Muscle layer of colon (tissue), 2 donors: ENCODE results near the gene SPINK8.

Experiments
- H3K27ac ChIP-seq: one replicate; pipeline ENCODE4 v1.7.0; 2013; ENCODE audit warnings: low read depth, mild to moderate bottlenecking, low read length, moderate library complexity
- H3K27me3 ChIP-seq, 2 donors: one replicate each; pipeline ENCODE4 v1.7.0; 2013; ENCODE audit warnings: low read length in 2 of 2, mild to moderate bottlenecking in 2 of 2; ENCODE audit not compliant: insufficient read depth in 2 of 2, control insufficient read depth in 1 of 2
- H3K36me3 ChIP-seq: one replicate; pipeline ENCODE4 v1.7.0; 2013; ENCODE audit warnings: mild to moderate bottlenecking, low read length; ENCODE audit not compliant: insufficient read depth
- H3K4me1 ChIP-seq: one replicate; pipeline ENCODE4 v1.7.0; 2013; ENCODE audit warnings: mild to moderate bottlenecking, low read length; ENCODE audit not compliant: insufficient read depth
- H3K4me3 ChIP-seq, 2 donors: one replicate each; pipeline ENCODE4 v1.7.0; 2013; ENCODE audit warnings: low read length in 2 of 2, low read depth in 1 of 2, mild to moderate bottlenecking in 1 of 2, moderate library complexity in 1 of 2
- H3K9ac ChIP-seq: one replicate; pipeline ENCODE4 v1.7.0; 2013; ENCODE audit warnings: low read length
- H3K9me3 ChIP-seq: one replicate; pipeline ENCODE4 v1.7.0; 2013; ENCODE audit warnings: mild to moderate bottlenecking, low read length
- donor health status: abdominal sarcoma.
- donor health status: Adenocarcinoma of cecum.

SPINK8 gene

GRCh38 chr3:48318713-48319468 is 14.6 kb downstream of the SPINK8 start:
- Histone ChIP-seq H3K9ac (no peak overlapping the region), H3K4me1 (no peaks in the 10 kb centered on the region), H3K27ac (no peak overlapping the region)

GRCh38 chr3:48314542-48314941 is 18.9 kb downstream of the SPINK8 start:
- no peak overlapping the region for H3K9ac ChIP-seq
- no peak overlapping the region for H3K27ac ChIP-seq
- H3K36me3 ChIP-seq = no peaks in the 10 kb centered on the region
- H3K27me3 ChIP-seq = no peaks in the 10 kb centered on the region
- no peak overlapping the region for H3K4me3 ChIP-seq
- H3K9me3 ChIP-seq = peaks cover 7% of the 10 kb centered on the region
- H3K4me1 ChIP-seq = no peaks in the 10 kb centered on the region

More at GRCh38 chr3:48318713-48319468, 14.6 kb downstream of the SPINK8 start:
- H3K36me3 ChIP-seq = no peaks in the 10 kb centered on the region
- H3K4me3 ChIP-seq = no peak overlapping the region
- peaks cover 7% of the 10 kb centered on the region for H3K9me3 ChIP-seq
- no peaks in the 10 kb centered on the region for H3K27me3 ChIP-seq

- Histone ChIP-seq H3K4me3 (no peak overlapping the region), H3K9me3 (no peaks in the 10 kb centered on the region), H3K36me3 (no peaks in the 10 kb centered on the region), H3K27ac (no peak overlapping the region), H3K4me1 (peaks cover 5% of the 10 kb centered on the region), H3K9ac (no peak overlapping the region), H3K27me3 (no peaks in the 10 kb centered on the region)
Measured at GRCh38 chr3:48306860-48307530, 26.5 kb downstream of the SPINK8 start.

GRCh38 chr3:48306290-48306689 is 27.2 kb downstream of the SPINK8 start:
- peaks cover 5% of the 10 kb centered on the region for H3K4me1 ChIP-seq
- H3K4me3 ChIP-seq = no peak overlapping the region
- no peaks in the 10 kb centered on the region for H3K36me3 ChIP-seq
- no peaks in the 10 kb centered on the region for H3K9me3 ChIP-seq
- H3K9ac ChIP-seq = no peak overlapping the region
- H3K27ac ChIP-seq = no peak overlapping the region
- no peaks in the 10 kb centered on the region for H3K27me3 ChIP-seq

GRCh38 chr3:48305396-48305795 is 28.1 kb downstream of the SPINK8 start:
- H3K36me3 ChIP-seq = no peaks in the 10 kb centered on the region
- no peaks in the 10 kb centered on the region for H3K27me3 ChIP-seq
- no peaks in the 10 kb centered on the region for H3K9me3 ChIP-seq
- H3K4me3 ChIP-seq = no peak overlapping the region
- no peak overlapping the region for H3K9ac ChIP-seq
- H3K27ac ChIP-seq = no peak overlapping the region
- peaks cover 6% of the 10 kb centered on the region for H3K4me1 ChIP-seq

GRCh38 chr3:48303021-48303420 is 30.4 kb downstream of the SPINK8 start:
- H3K4me1 ChIP-seq = peaks cover 15% of the 10 kb centered on the region
- no peak overlapping the region for H3K4me3 ChIP-seq
- H3K9me3 ChIP-seq = no peaks in the 10 kb centered on the region
- no peaks in the 10 kb centered on the region for H3K36me3 ChIP-seq
- H3K9ac ChIP-seq = no peak overlapping the region
- no peak overlapping the region for H3K27ac ChIP-seq
- H3K27me3 ChIP-seq = no peaks in the 10 kb centered on the region

- Histone ChIP-seq H3K4me1 (peaks cover 15% of the 10 kb centered on the region), H3K36me3 (peaks cover 9% of the 10 kb centered on the region), H3K4me3 (peak overlapping the region; percentile 80 to 85)
Measured at GRCh38 chr3:48301800-48302166, 31.7 kb downstream of the SPINK8 start.

GRCh38 chr3:48301020-48301799 is 32.3 kb downstream of the SPINK8 start, which contains the start of gene NME6:
Gene NME6, minus strand, starts transcription at chr3:48301367.
- peak within 1 kb of the TSS; percentile 83 for H3K9ac ChIP-seq
- peaks cover 15% of the 10 kb centered on the region for H3K4me1 ChIP-seq
- H3K27ac ChIP-seq = peak within 1 kb of the TSS; percentile 96
- H3K4me3 ChIP-seq = peak within 1 kb of the TSS; percentile 80 to 85
- no peaks in the 10 kb centered on the region for H3K27me3 ChIP-seq
- H3K36me3 ChIP-seq = peaks cover 15% of the 10 kb centered on the region
- H3K9me3 ChIP-seq = no peaks in the 10 kb centered on the region

More at GRCh38 chr3:48301800-48302166, 31.7 kb downstream of the SPINK8 start:
- no peaks in the 10 kb centered on the region for H3K27me3 ChIP-seq
- H3K9ac ChIP-seq = peak overlapping the region; percentile 83
- H3K27ac ChIP-seq = peak overlapping the region; percentile 96
- no peaks in the 10 kb centered on the region for H3K9me3 ChIP-seq

GRCh38 chr3:48299746-48300712 is 33.4 kb downstream of the SPINK8 start:
- peak overlapping the region; percentile 30 to 85 for H3K4me3 ChIP-seq
- H3K36me3 ChIP-seq = peaks cover 24% of the 10 kb centered on the region
- peaks cover 15% of the 10 kb centered on the region for H3K4me1 ChIP-seq
- H3K9ac ChIP-seq = no peak overlapping the region
- H3K27me3 ChIP-seq = no peaks in the 10 kb centered on the region
- H3K27ac ChIP-seq = peak overlapping the region; percentile 96
- no peaks in the 10 kb centered on the region for H3K9me3 ChIP-seq

- H3K4me3 ChIP-seq = no peak overlapping the region
- no peaks in the 10 kb centered on the region for H3K27me3 ChIP-seq
- H3K4me1 ChIP-seq = peaks cover 12% of the 10 kb centered on the region
- peaks cover 36% of the 10 kb centered on the region for H3K36me3 ChIP-seq
- H3K9me3 ChIP-seq = no peaks in the 10 kb centered on the region
- no peak overlapping the region for H3K9ac ChIP-seq
- no peak overlapping the region for H3K27ac ChIP-seq
Measured at GRCh38 chr3:48297111-48297810, 36.2 kb downstream of the SPINK8 start.
